HG03571 (cell line): ENCODE results near the gene MTMR12.

Source experiments
- ATAC-seq: cut with Tn5 transposase; IDR thresholded peaks from one replicate; pipeline ENCODE4 v1.9.1; 2021; ENCODE audit not compliant: unreplicated experiment

MTMR12 gene

GRCh38 chr5:32275396-32275741 is 37.4 kb downstream of the MTMR12 start:
- no peak for ATAC-seq

- no peak for ATAC-seq
Observed at GRCh38 chr5:32274548-32275395, 38.0 kb downstream of the MTMR12 start.

GRCh38 chr5:32273821-32274220 is 38.9 kb downstream of the MTMR12 start:
- no peak for ATAC-seq

- no peak for ATAC-seq
Observed at GRCh38 chr5:32272746-32273145, 40.0 kb downstream of the MTMR12 start.

GRCh38 chr5:32270946-32271345 is 41.8 kb downstream of the MTMR12 start:
- no peak for ATAC-seq

- no peak for ATAC-seq
Observed at GRCh38 chr5:32270178-32270577, 42.6 kb downstream of the MTMR12 start.

- no peak for ATAC-seq
Observed at GRCh38 chr5:32265902-32266301, 46.8 kb downstream of the MTMR12 start.

- no peak for ATAC-seq
Observed at GRCh38 chr5:32264957-32265572, 47.7 kb downstream of the MTMR12 start.

GRCh38 chr5:32263684-32264083 is 49.1 kb downstream of the MTMR12 start:
- no peak for ATAC-seq

GRCh38 chr5:32261198-32261597 is 51.5 kb downstream of the MTMR12 start:
- ATAC-seq, result no peak

GRCh38 chr5:32259033-32259432 is 53.7 kb downstream of the MTMR12 start:
- ATAC-seq, result no peak

GRCh38 chr5:32258424-32258823 is 54.3 kb downstream of the MTMR12 start:
- no peak for ATAC-seq

- ATAC-seq, result no peak
Observed at GRCh38 chr5:32255540-32255900, 57.2 kb downstream of the MTMR12 start.

- ATAC-seq, result no peak
Observed at GRCh38 chr5:32254881-32255539, 57.7 kb downstream of the MTMR12 start.

- ATAC-seq, result no peak
Observed at GRCh38 chr5:32251871-32252458, 60.8 kb downstream of the MTMR12 start.

- ATAC-seq, result no peak
Observed at GRCh38 chr5:32249668-32250067, 63.1 kb downstream of the MTMR12 start.

GRCh38 chr5:32245742-32246141 is 67.0 kb downstream of the MTMR12 start:
- ATAC-seq, result no peak

- ATAC-seq, result no peak
Observed at GRCh38 chr5:32244017-32244416, 68.7 kb downstream of the MTMR12 start.

- ATAC-seq, result no peak
Observed at GRCh38 chr5:32241034-32241783, 71.5 kb downstream of the MTMR12 start.

GRCh38 chr5:32239385-32239784 is 73.4 kb downstream of the MTMR12 start:
- no peak for ATAC-seq
